ENCODE measurements around the gene C11orf52. TPM values are rescaled to one million over a fixed set of nuclear protein-coding genes. Genes with fewer than 3 reads are reported as not detected.

The C11orf52 gene
- total and polyA plus RNA-seq, 2 of the 8 experiments (the other 6 are each of a cell fraction or from before 2014, with no cell fraction given), result 1.7 to 2.7 TPM

DNA sequence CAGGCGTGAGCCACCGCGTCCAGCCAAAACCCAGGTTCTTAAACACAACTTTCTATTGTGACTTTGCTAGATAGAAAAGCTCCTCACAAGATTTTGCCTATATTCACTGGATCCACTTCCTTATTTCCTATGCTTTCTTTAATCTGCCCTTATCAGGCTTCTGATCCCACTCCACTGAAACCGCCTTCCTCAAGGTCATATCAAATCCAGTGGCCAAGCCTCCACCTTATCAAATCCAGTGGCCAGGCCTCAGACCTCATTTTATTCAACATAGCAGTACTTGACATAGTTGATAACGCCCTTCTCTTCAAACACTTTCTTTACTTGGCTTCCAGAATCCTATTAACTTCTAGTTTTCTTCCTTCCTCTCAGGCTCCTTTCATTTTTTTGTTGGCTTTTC lies 48.0 kb downstream of the C11orf52 start:
- H2BK20ac ChIP-seq (ENCODE audit: low read length), result no peak overlapping the region
- no peak overlapping the region for H4K8ac ChIP-seq (ENCODE audit: extremely low read depth, insufficient read depth, low read length)
- no peaks in the 10 kb centered on the region for H3K23me2 ChIP-seq (ENCODE audit: low read depth, low read length)
- no peaks in the 10 kb centered on the region; the same call in 1 of the 2 replicates for H3K79me1 ChIP-seq (ENCODE audit: low read depth, low read length)
- no peak for FAIRE-seq
- no peak overlapping the region for H3K9ac ChIP-seq (replicated peaks in 1 of 4; ENCODE audit: extremely low read depth in 1 of 4, low read depth in 3 of 4, low read length in 3 of 4)
- DNase-seq (ENCODE audit: low read depth in 1 of 2, low spot score in 2 of 2), result no peak
- H3K4me2 ChIP-seq (ENCODE audit: insufficient read depth in 1 of 2, low read depth in 2 of 2, low read length in 2 of 2), result no peak overlapping the region
- no peak overlapping the region for H2AK5ac ChIP-seq (ENCODE audit: low read depth, low read length)
- H3K4me3 ChIP-seq (ENCODE audit: extremely low read depth in 1 of 4, insufficient read depth in 2 of 4, low read depth in 3 of 4, low read length in 4 of 4), result no peak overlapping the region
- no peak overlapping the region for H2BK15ac ChIP-seq (ENCODE audit: low read length)
- H4K5ac ChIP-seq (ENCODE audit: insufficient read length, low read depth, low read length), result no peak overlapping the region
- no peak overlapping the region for H3K18ac ChIP-seq (ENCODE audit: extremely low read depth, low read length)
- no peak overlapping the region for H3K56ac ChIP-seq (replicated peaks; ENCODE audit: insufficient read length, low read depth, low read length)
- H3K27me3 ChIP-seq (replicated peaks in 1 of 4; ENCODE audit: control insufficient read depth in 3 of 4, extremely low read depth in 1 of 4, insufficient read depth in 3 of 4, low read length in 3 of 4), result no peaks in the 10 kb centered on the region
- ChIA-PET CTCF (ENCODE audit: partially characterized antibody) (interaction anchor here (1.1 to 2.3 kb wide), 2 partner anchors 15 to 35 kb away, joined by 5 to 13 read pairs; no protein-coding TSS in a partner anchor), POLR2A (ENCODE audit: partially characterized antibody) (no interaction called here)
- no peak overlapping the region for H3K14ac ChIP-seq (ENCODE audit: insufficient read length)
- TF ChIP-seq HDAC2 (IDR thresholded peaks at IDR 0.05; ENCODE audit: borderline replicate concordance in 1 of 2, low read depth in 2 of 2, low read length in 2 of 2), result no peak
- no peaks in the 10 kb centered on the region for H4K20me1 ChIP-seq (replicated peaks in 1 of 2; ENCODE audit: control insufficient read depth in 1 of 2, insufficient read depth in 2 of 2, low read length in 2 of 2)
- no peak overlapping the region for H2BK5ac ChIP-seq (ENCODE audit: low read depth, low read length)
- no peak overlapping the region for H3K23ac ChIP-seq (ENCODE audit: insufficient read length)
- WGBS, 2 experiments (ENCODE audit: extremely low coverage in 1 of 2, insufficient coverage in 1 of 2, insufficient read length in 1 of 2, insufficient replicate concordance in 2 of 2, low coverage in 1 of 2, low lambda C conversion rate in 2 of 2, missing lambda C conversion rate in 1 of 2), result 91% methylated on average over 5 of the region's 5 CpGs; no CpG with 5 or more reads in 1 of the 2 experiments
- H3K27ac ChIP-seq (ENCODE audit: low read depth, low read length), result no peak overlapping the region
- no peak overlapping the region for H2BK12ac ChIP-seq (ENCODE audit: low read depth, low read length)
- H3K79me2 ChIP-seq (ENCODE audit: control insufficient read depth in 1 of 2, insufficient read depth in 2 of 2, low read length in 2 of 2), result no peaks in the 10 kb centered on the region
- no peak overlapping the region for H3K4ac ChIP-seq (replicated peaks; ENCODE audit: insufficient read length, low read depth, low read length)
- no peak overlapping the region for H2BK120ac ChIP-seq (replicated peaks; ENCODE audit: low read depth, low read length)
- no peak overlapping the region for H2AFZ ChIP-seq (ENCODE audit: low read length)
- peaks cover 0 to 4% (median 1%) of the 10 kb centered on the region in 4 experiments; a peak in 2 of 7 replicates for H3K4me1 ChIP-seq (replicated peaks in 1 of 4; ENCODE audit: control insufficient read depth in 3 of 4, insufficient read depth in 4 of 4, low read length in 3 of 4)
- peaks cover 0 to 3% (median 1%) of the 10 kb centered on the region in 4 experiments; a peak in 6 of 8 replicates for H3K36me3 ChIP-seq (ENCODE audit: control insufficient read depth in 2 of 4, insufficient read depth in 4 of 4, low read length in 3 of 4)
- H4K91ac ChIP-seq (replicated peaks; ENCODE audit: insufficient read length, low read length), result no peak overlapping the region
- no peaks in the 10 kb centered on the region for H3K9me3 ChIP-seq (ENCODE audit: insufficient read depth in 2 of 2, low read depth in 1 of 2, low read length in 1 of 2)
